Chondrocyte (in vitro differentiated cells): ENCODE data around the gene TTC21B. TPM values are rescaled to one million over a fixed set of nuclear protein-coding genes. Genes with fewer than 3 reads are reported as not detected.
"Not testable (repeated sequence)": the region's sequence is repeated elsewhere in the genome, so short reads cannot be mapped to it uniquely, and the experiment has no call there.

Experiments
- DNase-seq: peaks from one replicate; pipeline ENCODE4 v3.0.0; 2021; ENCODE audit warnings: mixed read lengths, low spot score
- H3K27ac Mint-ChIP-seq: one replicate; pipeline ENCODE4 v1.8.0; 2021; ENCODE audit warnings: mild to moderate bottlenecking, moderate library complexity, mixed read lengths; ENCODE audit not compliant: unreplicated experiment
- H3K27me3 Mint-ChIP-seq: 2 replicates; pipeline ENCODE4 v1.8.0; 2021; ENCODE audit warnings: low read depth, mixed read lengths
- H3K36me3 Mint-ChIP-seq: 2 replicates; pipeline ENCODE4 v1.8.0; 2021; ENCODE audit warnings: low read depth, mixed read lengths
- H3K4me1 Mint-ChIP-seq: 2 replicates; pipeline ENCODE4 v1.8.0; 2021; ENCODE audit warnings: low read depth, mild to moderate bottlenecking, mixed read lengths
- H3K4me3 Mint-ChIP-seq: one replicate; pipeline ENCODE4 v1.8.0; 2021; ENCODE audit warnings: mild to moderate bottlenecking, moderate library complexity, mixed read lengths; ENCODE audit not compliant: unreplicated experiment
- H3K9me3 Mint-ChIP-seq: 2 replicates; pipeline ENCODE4 v1.8.0; 2021; ENCODE audit warnings: low read depth, mixed read lengths
- CTCF ChIP-seq: fragments of 200-600 bp; sonication (generic); IDR thresholded peaks from 2 replicates; pipeline ENCODE4 v1.5.0; 2021; ENCODE audit warnings: antibody characterized with exemption, mild to moderate bottlenecking, moderate library complexity
- long read RNA-seq: library from polyadenylated mRNA; stranded (forward); transcript quantifications from one replicate; pipeline ENCODE4 v2.0.0, GENCODE V29; 2021
- total RNA-seq: library from RNA; stranded (reverse); gene quantifications from 3 replicates; pipeline ENCODE4 v1.2.1, GENCODE V29; 2021

TTC21B gene
- total RNA-seq: 12.7 to 24.9 TPM (median 15.8 TPM) in 3 replicates
- long read RNA-seq, full-length matches to known transcripts: 20 of 26 reads
- long read RNA-seq, partial matches to known transcripts: 2 of 26 reads
- long read RNA-seq, other reads (novel, unspliced or antisense): 4 of 26 reads

GRCh38 chr2:165953655-165954606, at the start of gene TTC21B:
Gene TTC21B (minus strand): TSS chr2:165953776. CDS start chr2:165953705, 71 bp downstream.
- H3K36me3 Mint-ChIP-seq: no peaks in the 10 kb centered on the region
- no peaks in the 10 kb centered on the region for H3K27me3 Mint-ChIP-seq
- no peak within 1 kb of the TSS for H3K4me3 Mint-ChIP-seq
- H3K9me3 Mint-ChIP-seq: no peaks in the 10 kb centered on the region
- H3K4me1 Mint-ChIP-seq: peaks cover 11% of the 10 kb centered on the region
- TF ChIP-seq CTCF: peak; percentile 97
- peak; percentile 98 for DNase-seq
- H3K27ac Mint-ChIP-seq: no peak within 1 kb of the TSS

GRCh38 chr2:166000401-166000800, 46.8 kb upstream of the TTC21B start:
- no peak overlapping the region for H3K4me3 Mint-ChIP-seq
- H3K27me3 Mint-ChIP-seq: no peaks in the 10 kb centered on the region
- H3K36me3 Mint-ChIP-seq: no peaks in the 10 kb centered on the region
- H3K27ac Mint-ChIP-seq: no peak overlapping the region
- H3K9me3 Mint-ChIP-seq: no peaks in the 10 kb centered on the region
- TF ChIP-seq CTCF: no peak
- no peaks in the 10 kb centered on the region for H3K4me1 Mint-ChIP-seq
- DNase-seq: no peak

- Mint-ChIP-seq H3K9me3 (peaks cover 5% of the 10 kb centered on the region), H3K4me3 (no peak overlapping the region), H3K36me3 (no peaks in the 10 kb centered on the region), H3K27ac (no peak overlapping the region), H3K27me3 (no peaks in the 10 kb centered on the region), H3K4me1 (no peaks in the 10 kb centered on the region)
- TF ChIP-seq CTCF: no peak
- no peak for DNase-seq
These were observed 37.3 kb upstream of the TTC21B start for GRCh38 chr2:165990846-165991245.

- Mint-ChIP-seq H3K27me3 (peaks cover 3% of the 10 kb centered on the region), H3K4me1 (no peaks in the 10 kb centered on the region), H3K36me3 (no peaks in the 10 kb centered on the region), H3K4me3 (no peak overlapping the region), H3K27ac (no peak overlapping the region), H3K9me3 (peaks cover 5% of the 10 kb centered on the region)
- no peak for DNase-seq
- no peak for TF ChIP-seq CTCF
These were observed 36.3 kb upstream of the TTC21B start for GRCh38 chr2:165989851-165990250.

GRCh38 chr2:165985120-165985519, 31.5 kb upstream of the TTC21B start:
- Mint-ChIP-seq H3K4me3 (no peak overlapping the region), H3K4me1 (no peaks in the 10 kb centered on the region), H3K36me3 (no peaks in the 10 kb centered on the region), H3K27me3 (peaks cover 5% of the 10 kb centered on the region), H3K9me3 (no peaks in the 10 kb centered on the region), H3K27ac (no peak overlapping the region)
- no peak for DNase-seq
- no peak for TF ChIP-seq CTCF

- not testable (repeated sequence) for H3K9me3 Mint-ChIP-seq, H3K36me3 Mint-ChIP-seq, H3K27me3 Mint-ChIP-seq, H3K27ac Mint-ChIP-seq, H3K4me3 Mint-ChIP-seq, H3K4me1 Mint-ChIP-seq, DNase-seq
These were observed 18.6 kb upstream of the TTC21B start for GRCh38 chr2:165972161-165972560.
